HG02852 (cell line): ENCODE results near the gene EXOC4.
A peak's percentile ranks its signal among the peaks of the same experiment; 100 is the strongest.
"Not testable (repeated sequence)": the region's sequence is repeated elsewhere in the genome, so short reads cannot be mapped to it uniquely, and the experiment has no call there.

Experiments used
- ATAC-seq: cut with Tn5 transposase; IDR thresholded peaks from one replicate; pipeline ENCODE4 v1.9.1; 2021; ENCODE audit warnings: mild to moderate bottlenecking, moderate library complexity; ENCODE audit not compliant: unreplicated experiment

Gene EXOC4

GRCh38 chr7:133777701-133778100 lies 524.8 kb downstream of the EXOC4 start:
- no peak for ATAC-seq

GRCh38 chr7:133778472-133778871 lies 525.6 kb downstream of the EXOC4 start:
- peak; percentile 97 for ATAC-seq

- not testable (repeated sequence) for ATAC-seq
Measured at GRCh38 chr7:133779538-133779937, 526.7 kb downstream of the EXOC4 start.

GRCh38 chr7:133780912-133781311 lies 528.0 kb downstream of the EXOC4 start:
- ATAC-seq = no peak

GRCh38 chr7:133781486-133782090 lies 528.7 kb downstream of the EXOC4 start:
- no peak for ATAC-seq

- ATAC-seq = no peak
Measured at GRCh38 chr7:133782470-133782869, 529.6 kb downstream of the EXOC4 start.

GRCh38 chr7:133783276-133783675 lies 530.4 kb downstream of the EXOC4 start:
- ATAC-seq = no peak

- ATAC-seq = no peak
Measured at GRCh38 chr7:133784486-133785001, 531.7 kb downstream of the EXOC4 start.

- ATAC-seq = no peak
Measured at GRCh38 chr7:133786401-133786937, 533.6 kb downstream of the EXOC4 start.

- no peak for ATAC-seq
Measured at GRCh38 chr7:133789974-133790373, 537.1 kb downstream of the EXOC4 start.

GRCh38 chr7:133790911-133791310 lies 538.0 kb downstream of the EXOC4 start:
- no peak for ATAC-seq

- ATAC-seq = no peak
Measured at GRCh38 chr7:133794479-133794878, 541.6 kb downstream of the EXOC4 start.

GRCh38 chr7:133795068-133795665 lies 542.3 kb downstream of the EXOC4 start:
- ATAC-seq = no peak

- ATAC-seq = no peak
Measured at GRCh38 chr7:133796782-133797745, 544.2 kb downstream of the EXOC4 start.

GRCh38 chr7:133797818-133798520 lies 545.1 kb downstream of the EXOC4 start:
- no peak for ATAC-seq

- no peak for ATAC-seq
Measured at GRCh38 chr7:133801341-133801740, 548.5 kb downstream of the EXOC4 start.

GRCh38 chr7:133804127-133804526 lies 551.2 kb downstream of the EXOC4 start:
- no peak for ATAC-seq

- no peak for ATAC-seq
Measured at GRCh38 chr7:133805426-133805825, 552.5 kb downstream of the EXOC4 start.

- no peak for ATAC-seq
Measured at GRCh38 chr7:133807624-133808492, 555.0 kb downstream of the EXOC4 start.

GRCh38 chr7:133808493-133808866 lies 555.6 kb downstream of the EXOC4 start:
- no peak for ATAC-seq
